GM21576 (cell line): ENCODE results near the gene PLCH2.

ENCODE experiments used
- ATAC-seq: cut with Tn5 transposase; IDR thresholded peaks from one replicate; pipeline ENCODE4 v1.9.1; 2021; ENCODE audit warnings: mild to moderate bottlenecking, moderate library complexity; ENCODE audit not compliant: unreplicated experiment

The PLCH2 gene, protein sequence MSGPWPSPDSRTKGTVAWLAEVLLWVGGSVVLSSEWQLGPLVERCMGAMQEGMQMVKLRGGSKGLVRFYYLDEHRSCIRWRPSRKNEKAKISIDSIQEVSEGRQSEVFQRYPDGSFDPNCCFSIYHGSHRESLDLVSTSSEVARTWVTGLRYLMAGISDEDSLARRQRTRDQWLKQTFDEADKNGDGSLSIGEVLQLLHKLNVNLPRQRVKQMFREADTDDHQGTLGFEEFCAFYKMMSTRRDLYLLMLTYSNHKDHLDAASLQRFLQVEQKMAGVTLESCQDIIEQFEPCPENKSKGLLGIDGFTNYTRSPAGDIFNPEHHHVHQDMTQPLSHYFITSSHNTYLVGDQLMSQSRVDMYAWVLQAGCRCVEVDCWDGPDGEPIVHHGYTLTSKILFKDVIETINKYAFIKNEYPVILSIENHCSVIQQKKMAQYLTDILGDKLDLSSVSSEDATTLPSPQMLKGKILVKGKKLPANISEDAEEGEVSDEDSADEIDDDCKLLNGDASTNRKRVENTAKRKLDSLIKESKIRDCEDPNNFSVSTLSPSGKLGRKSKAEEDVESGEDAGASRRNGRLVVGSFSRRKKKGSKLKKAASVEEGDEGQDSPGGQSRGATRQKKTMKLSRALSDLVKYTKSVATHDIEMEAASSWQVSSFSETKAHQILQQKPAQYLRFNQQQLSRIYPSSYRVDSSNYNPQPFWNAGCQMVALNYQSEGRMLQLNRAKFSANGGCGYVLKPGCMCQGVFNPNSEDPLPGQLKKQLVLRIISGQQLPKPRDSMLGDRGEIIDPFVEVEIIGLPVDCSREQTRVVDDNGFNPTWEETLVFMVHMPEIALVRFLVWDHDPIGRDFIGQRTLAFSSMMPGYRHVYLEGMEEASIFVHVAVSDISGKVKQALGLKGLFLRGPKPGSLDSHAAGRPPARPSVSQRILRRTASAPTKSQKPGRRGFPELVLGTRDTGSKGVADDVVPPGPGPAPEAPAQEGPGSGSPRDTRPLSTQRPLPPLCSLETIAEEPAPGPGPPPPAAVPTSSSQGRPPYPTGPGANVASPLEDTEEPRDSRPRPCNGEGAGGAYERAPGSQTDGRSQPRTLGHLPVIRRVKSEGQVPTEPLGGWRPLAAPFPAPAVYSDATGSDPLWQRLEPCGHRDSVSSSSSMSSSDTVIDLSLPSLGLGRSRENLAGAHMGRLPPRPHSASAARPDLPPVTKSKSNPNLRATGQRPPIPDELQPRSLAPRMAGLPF (N-terminal part only)

GRCh38 chr1:2476061-2476999 is at the start of gene PLCH2:
Gene PLCH2, plus strand, starts transcription at chr1:2476289. Its CDS starts 300 bp downstream, at chr1:2476589.
- no peak for ATAC-seq

GRCh38 chr1:2426540-2426939 is 49.5 kb upstream of the PLCH2 start:
- no peak for ATAC-seq

DNA sequence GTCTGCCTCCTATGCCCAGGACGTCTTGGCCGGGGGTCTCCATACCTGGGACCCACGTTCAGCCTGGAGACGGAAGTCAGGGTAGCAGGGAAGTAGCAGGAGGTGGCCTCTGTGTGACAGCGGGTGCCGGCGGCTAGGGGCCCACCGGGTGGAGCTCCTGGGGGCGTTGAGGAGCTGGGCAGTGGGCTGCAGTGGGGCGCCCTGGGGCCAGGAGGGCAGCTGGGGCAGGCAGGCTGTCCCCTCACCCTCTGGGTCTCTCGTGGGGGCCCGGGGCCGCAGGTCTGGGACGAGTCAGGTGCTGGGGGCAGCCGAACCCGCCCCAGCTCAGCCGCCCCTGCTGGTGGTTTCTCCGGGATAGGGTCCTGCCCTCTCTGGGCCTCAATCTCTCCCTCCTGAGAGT is 49.0 kb upstream of the PLCH2 start:
- no peak for ATAC-seq

- no peak for ATAC-seq
These were observed 48.1 kb upstream of the PLCH2 start for GRCh38 chr1:2427976-2428375.

DNA sequence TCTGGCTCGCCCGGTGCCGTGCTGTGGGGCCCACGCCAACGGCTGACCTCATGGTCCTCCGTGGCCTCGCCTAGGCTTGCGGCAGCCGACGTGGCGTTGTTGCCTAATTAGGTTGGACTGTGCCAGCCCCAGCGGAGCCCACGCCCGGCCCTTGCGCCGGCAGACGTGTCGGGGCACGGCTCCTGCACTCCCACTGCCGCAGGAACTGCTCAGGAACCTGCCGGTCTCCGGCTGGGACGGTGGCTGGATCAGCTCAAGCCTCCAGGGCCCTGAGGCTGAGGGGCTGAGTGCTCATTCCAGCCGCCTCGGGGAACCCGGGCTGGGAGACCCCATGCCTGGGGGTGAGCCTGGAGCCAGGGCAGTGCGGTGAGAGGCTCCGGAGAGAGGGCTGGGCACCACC is 47.6 kb upstream of the PLCH2 start:
- ATAC-seq: no peak

- ATAC-seq: no peak
These were observed 46.1 kb upstream of the PLCH2 start for GRCh38 chr1:2429780-2430591.

GRCh38 chr1:2430592-2430973 is 45.5 kb upstream of the PLCH2 start:
- ATAC-seq: no peak

DNA sequence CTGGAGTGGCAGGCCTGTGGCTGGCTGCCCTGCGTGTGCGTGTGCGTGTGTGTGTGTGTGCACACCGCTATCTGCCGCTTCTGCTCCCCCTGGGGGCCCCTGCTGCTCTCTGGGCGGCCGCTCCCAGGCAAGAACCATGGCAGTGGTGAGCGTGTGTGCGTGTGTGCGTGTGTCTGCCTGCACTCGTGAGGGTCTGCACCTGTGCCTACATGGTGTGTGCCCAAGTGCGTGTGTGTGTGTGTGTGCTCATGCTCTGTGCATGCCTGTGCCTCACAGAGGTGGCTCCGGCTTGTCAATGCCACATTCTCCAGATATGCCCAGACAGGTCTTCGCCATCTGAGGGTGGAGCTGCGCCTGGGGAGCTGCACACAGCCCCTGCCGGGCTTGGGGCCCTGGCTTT is 45.0 kb upstream of the PLCH2 start:
- no peak for ATAC-seq

DNA sequence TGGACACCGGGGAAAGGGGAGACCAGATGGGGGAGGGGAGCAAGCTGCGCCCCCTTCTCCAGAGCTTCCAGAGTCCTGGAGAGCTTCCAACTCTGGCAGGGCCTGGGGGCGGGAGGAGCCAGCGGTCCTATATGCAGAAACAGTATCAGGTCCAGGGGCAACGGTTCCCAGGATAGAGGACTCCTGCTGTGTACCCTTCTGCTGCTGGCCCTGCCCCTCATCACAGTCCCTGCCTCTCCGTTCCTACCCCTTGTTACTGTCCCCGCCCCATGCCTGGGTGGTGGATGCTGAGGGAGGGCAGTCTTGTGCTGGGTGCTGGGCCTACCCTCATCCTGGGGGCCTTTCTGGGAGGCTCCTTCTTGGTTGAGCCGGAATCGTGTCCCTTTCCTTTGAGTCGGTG is 44.6 kb upstream of the PLCH2 start:
- ATAC-seq: no peak

DNA sequence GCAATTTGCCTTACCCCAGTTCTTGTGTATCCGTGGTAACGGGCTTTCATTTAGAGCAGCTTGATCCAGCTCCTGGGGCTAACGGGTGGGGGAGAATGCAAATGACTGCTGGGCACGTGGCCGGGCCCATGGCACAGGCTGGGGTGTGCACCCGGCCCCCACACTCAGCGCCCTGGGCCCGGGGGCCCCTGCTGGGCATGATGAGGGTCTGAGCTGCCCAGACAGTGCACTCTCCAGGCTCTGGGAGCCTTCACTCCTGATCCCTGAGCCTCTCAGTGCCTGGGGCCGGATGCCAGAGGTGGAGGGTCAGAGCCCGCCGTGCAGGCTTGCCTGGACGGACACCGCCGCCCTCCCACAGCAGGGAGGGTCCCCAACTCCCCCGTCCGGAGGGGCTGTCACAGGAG is 43.6 kb upstream of the PLCH2 start:
- ATAC-seq: no peak

DNA sequence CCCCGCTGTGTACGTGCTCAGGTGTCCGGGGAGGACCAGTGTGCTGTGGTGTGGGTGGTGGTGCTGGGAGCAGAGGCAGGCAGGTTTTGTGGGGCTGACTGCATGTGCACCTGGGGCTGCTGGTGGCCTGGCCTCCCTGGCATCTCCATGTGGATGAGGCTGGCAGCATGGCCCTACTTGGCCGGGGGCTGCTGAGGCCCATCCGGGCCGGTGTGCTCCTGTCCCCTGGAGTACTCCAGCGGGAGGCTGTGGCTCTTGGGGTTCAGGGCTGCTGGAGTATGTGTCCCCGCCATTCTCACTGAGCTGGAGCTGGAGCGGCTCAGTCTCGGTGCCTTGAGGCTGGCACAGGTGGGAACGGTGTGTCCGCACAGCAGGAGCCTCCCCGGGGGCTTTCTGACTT is 42.9 kb upstream of the PLCH2 start:
- no peak for ATAC-seq

- no peak for ATAC-seq
These were observed 42.0 kb upstream of the PLCH2 start for GRCh38 chr1:2433936-2434655.

DNA sequence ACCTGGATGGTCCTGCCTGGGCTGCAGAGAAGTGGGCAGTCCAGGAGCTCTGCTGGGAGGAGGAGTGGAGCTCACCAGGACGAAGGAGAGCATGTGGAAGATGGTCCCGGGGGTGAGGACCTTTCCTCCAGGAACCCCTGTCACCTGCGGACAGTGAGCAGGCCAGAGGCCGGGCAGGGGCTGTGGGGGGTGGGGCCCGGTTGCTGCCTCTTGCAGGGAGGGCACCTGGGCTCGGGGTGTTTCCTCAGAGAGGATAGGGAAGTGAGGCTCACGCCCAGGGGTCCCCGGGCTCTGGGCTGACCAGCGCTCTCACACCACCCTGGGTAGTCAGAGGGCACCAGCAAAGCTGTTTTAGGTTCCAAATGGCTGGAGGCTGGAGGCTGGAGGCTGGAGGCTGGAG is 41.0 kb upstream of the PLCH2 start:
- no peak for ATAC-seq

DNA sequence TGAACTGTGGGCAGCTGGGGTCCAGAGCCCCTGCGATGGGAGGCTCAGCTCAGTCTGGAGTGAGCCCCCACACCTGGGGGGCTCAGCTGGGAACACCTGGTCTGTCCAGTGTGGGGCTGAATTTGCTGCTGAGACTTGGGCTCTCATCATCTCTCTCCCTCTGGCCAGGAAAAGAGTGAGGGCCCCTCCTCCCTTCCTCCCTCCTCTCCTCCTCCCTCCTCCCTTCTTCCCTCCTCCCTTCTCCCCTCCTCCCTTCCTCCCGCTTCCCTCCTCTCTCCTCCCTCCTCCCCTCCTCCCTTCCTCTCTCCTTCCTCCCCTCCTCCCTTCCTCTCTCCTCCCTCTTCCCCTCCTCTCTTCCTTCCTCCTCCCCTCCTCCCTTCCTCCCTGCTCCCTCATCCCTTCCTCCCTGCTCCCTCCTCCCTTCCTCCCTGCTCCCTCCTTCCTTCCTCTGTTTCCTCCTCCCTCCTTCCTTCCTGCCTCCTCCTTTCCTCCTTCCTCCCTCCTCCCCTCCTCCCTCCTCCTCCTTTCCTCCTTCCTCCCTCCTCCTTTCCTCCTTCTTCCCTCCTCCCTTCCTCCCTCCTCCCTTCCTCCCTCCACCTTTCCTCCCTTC is 40.2 kb upstream of the PLCH2 start:
- ATAC-seq: no peak

- no peak for ATAC-seq
These were observed 39.2 kb upstream of the PLCH2 start for GRCh38 chr1:2436876-2437275.

DNA sequence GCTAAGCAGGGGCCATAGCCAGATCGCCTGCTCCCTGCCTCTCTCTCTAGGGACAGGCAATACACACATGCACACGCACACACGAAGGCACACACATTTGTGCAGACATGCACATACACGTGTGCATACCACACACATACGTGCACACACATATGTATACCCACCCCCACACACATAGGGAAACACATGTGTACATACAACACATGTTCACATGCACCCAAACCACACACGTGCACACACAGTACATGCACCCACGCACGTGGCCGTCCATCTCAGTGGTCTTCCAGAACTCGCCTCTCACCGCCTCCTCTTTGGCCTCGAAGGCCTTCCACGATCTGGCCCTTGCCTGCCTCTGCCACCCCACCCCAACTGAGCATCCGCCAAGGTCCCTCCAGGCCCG is 38.5 kb upstream of the PLCH2 start:
- no peak for ATAC-seq

DNA sequence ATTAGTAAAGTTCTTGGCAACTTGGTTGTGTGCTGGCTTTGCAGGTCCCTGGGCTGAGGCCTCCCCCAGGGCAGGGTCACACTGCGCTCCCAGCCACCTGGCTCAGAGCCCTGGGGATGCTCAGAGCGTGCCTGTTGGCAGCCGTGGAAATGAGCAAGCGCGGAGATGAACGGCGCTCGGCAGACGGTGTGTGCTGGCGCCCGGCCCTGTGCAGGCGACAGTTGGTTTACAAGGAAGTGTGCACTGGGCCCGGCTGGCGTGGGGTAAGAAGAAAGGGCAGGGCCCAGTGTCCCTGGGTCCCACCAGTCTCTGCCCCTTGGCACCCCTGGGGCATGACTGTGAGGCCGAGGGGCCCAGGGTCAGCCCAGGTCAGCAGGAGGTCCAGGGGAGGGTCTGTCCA is 38.1 kb upstream of the PLCH2 start:
- no peak for ATAC-seq

GRCh38 chr1:2438641-2439040 is 37.4 kb upstream of the PLCH2 start:
- no peak for ATAC-seq
